Skeletal muscle cell (primary cell): Measurements from ENCODE around the gene CCL18.
"Not testable (repeated sequence)": the region's sequence is repeated elsewhere in the genome, so short reads cannot be mapped to it uniquely, and the experiment has no call there.

ENCODE experiments used
- DNase-seq: peaks from one replicate; pipeline ENCODE4 v3.0.0-alpha.2; 2010; ENCODE audit warnings: low read depth
- H3K4me3 ChIP-seq: 2 replicates; pipeline ENCODE4 v1.5.1; 2011; ENCODE audit warnings: low read depth, mild to moderate bottlenecking, control low read depth, low read length, moderate library complexity

Gene CCL18

GRCh38 chr17:36063786-36064541 lies at the start of gene CCL18:
CCL18 (plus strand) TSS chr17:36064272; CDS start chr17:36064343, 71 bp downstream.
- no peak for DNase-seq
- H3K4me3 ChIP-seq, result no peak within 1 kb of the TSS

GRCh38 chr17:36014946-36015345 lies 49.1 kb upstream of the CCL18 start:
- no peak for DNase-seq
- no peak overlapping the region for H3K4me3 ChIP-seq

- not testable (repeated sequence) for DNase-seq, H3K4me3 ChIP-seq
Observed at GRCh38 chr17:36015895-36016294, 48.2 kb upstream of the CCL18 start.

GRCh38 chr17:36016555-36016954 lies 47.5 kb upstream of the CCL18 start:
- no peak for DNase-seq
- no peak overlapping the region for H3K4me3 ChIP-seq

- DNase-seq, result no peak
- no peak within 1 kb of the TSS for H3K4me3 ChIP-seq
Observed at GRCh38 chr17:36017799-36018198, 46.3 kb upstream of the CCL18 start, which contains the start of gene CCL23. CCL23 (minus strand) TSS chr17:36017972; CDS start chr17:36017897, 75 bp downstream.

GRCh38 chr17:36019423-36019822 lies 44.6 kb upstream of the CCL18 start:
- DNase-seq, result no peak
- H3K4me3 ChIP-seq, result no peak overlapping the region

- no peak for DNase-seq
- H3K4me3 ChIP-seq, result no peak overlapping the region
Observed at GRCh38 chr17:36024106-36024869, 39.8 kb upstream of the CCL18 start.

- H3K4me3 ChIP-seq, result no peak overlapping the region
- DNase-seq, result no peak
Observed at GRCh38 chr17:36027761-36028160, 36.3 kb upstream of the CCL18 start.

GRCh38 chr17:36030956-36031355 lies 33.1 kb upstream of the CCL18 start:
- no peak overlapping the region for H3K4me3 ChIP-seq
- no peak for DNase-seq

- no peak for DNase-seq
- H3K4me3 ChIP-seq, result no peak overlapping the region
Observed at GRCh38 chr17:36034127-36034526, 29.9 kb upstream of the CCL18 start.

GRCh38 chr17:36036235-36036634 lies 27.8 kb upstream of the CCL18 start:
- H3K4me3 ChIP-seq, result no peak overlapping the region
- no peak for DNase-seq

GRCh38 chr17:36048066-36048465 lies 16.0 kb upstream of the CCL18 start:
- no peak overlapping the region for H3K4me3 ChIP-seq
- no peak for DNase-seq

- DNase-seq, result no peak
- H3K4me3 ChIP-seq, result no peak overlapping the region
Observed at GRCh38 chr17:36049643-36050042, 14.4 kb upstream of the CCL18 start.

GRCh38 chr17:36055171-36055570 lies 8.9 kb upstream of the CCL18 start:
- no peak overlapping the region for H3K4me3 ChIP-seq
- DNase-seq, result no peak

GRCh38 chr17:36055921-36056520 lies 8.1 kb upstream of the CCL18 start:
- H3K4me3 ChIP-seq, result no peak overlapping the region
- DNase-seq, result no peak

GRCh38 chr17:36057911-36058310 lies 6.2 kb upstream of the CCL18 start:
- DNase-seq, result no peak
- H3K4me3 ChIP-seq, result no peak overlapping the region

GRCh38 chr17:36059406-36059805 lies 4.7 kb upstream of the CCL18 start:
- H3K4me3 ChIP-seq, result no peak overlapping the region
- DNase-seq, result no peak

GRCh38 chr17:36060816-36061215 lies 3.3 kb upstream of the CCL18 start:
- DNase-seq, result no peak
- H3K4me3 ChIP-seq, result no peak overlapping the region

- no peak overlapping the region for H3K4me3 ChIP-seq
- DNase-seq, result no peak
Observed at GRCh38 chr17:36066365-36066985, 2.4 kb downstream of the CCL18 start.

GRCh38 chr17:36068524-36068923 lies 4.5 kb downstream of the CCL18 start:
- DNase-seq, result no peak
- no peak overlapping the region for H3K4me3 ChIP-seq
